ENCODE data around the gene ALPK3.

DNA sequence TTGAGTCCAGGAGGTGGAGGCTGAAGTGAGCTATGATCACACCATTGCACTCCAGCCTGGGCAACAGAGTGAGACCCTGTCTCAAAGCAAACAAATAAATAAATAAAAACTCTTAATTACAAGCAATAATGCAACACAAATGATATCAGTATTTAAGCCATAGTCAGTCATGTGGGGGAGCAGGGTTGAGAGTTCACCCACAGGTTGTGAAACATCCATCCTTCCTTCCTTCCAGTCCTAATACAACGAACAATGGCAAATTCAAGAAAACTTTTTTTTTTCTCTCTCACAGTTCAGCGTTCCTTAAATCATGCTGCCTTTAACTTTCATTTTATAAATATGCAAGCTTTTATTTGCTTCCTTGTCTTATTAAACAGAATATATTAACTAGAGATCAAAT, 44.7 kb upstream of the ALPK3 start:
- TF ChIP-seq, protein P1, sequence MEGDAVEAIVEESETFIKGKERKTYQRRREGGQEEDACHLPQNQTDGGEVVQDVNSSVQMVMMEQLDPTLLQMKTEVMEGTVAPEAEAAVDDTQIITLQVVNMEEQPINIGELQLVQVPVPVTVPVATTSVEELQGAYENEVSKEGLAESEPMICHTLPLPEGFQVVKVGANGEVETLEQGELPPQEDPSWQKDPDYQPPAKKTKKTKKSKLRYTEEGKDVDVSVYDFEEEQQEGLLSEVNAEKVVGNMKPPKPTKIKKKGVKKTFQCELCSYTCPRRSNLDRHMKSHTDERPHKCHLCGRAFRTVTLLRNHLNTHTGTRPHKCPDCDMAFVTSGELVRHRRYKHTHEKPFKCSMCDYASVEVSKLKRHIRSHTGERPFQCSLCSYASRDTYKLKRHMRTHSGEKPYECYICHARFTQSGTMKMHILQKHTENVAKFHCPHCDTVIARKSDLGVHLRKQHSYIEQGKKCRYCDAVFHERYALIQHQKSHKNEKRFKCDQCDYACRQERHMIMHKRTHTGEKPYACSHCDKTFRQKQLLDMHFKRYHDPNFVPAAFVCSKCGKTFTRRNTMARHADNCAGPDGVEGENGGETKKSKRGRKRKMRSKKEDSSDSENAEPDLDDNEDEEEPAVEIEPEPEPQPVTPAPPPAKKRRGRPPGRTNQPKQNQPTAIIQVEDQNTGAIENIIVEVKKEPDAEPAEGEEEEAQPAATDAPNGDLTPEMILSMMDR (IDR thresholded peaks at IDR 0.05 in 2 of 3, conservative IDR thresholded peaks at IDR 0.05 in 1 of 3; ENCODE audit: control insufficient read depth in 2 of 3, extremely low read depth in 1 of 3, insufficient read depth in 1 of 3, low read depth in 3 of 3, low read length in 3 of 3) = no peak
- TF ChIP-seq TAF1 (IDR thresholded peaks at IDR 0.05; ENCODE audit: borderline replicate concordance, low read depth, low read length) (no peak), ZNF24 (IDR thresholded peaks at IDR 0.05) (no peak), NFYB (IDR thresholded peaks at IDR 0.05; ENCODE audit: insufficient read depth, low read depth, low read length) (no peak), RAD21 (IDR thresholded peaks at IDR 0.05; ENCODE audit: insufficient read depth, low read depth, low read length) (no peak), ATF7 (IDR thresholded peaks at IDR 0.05; ENCODE audit: low read depth) (no peak), SP1 (IDR thresholded peaks at IDR 0.05; ENCODE audit: low read depth, low read length) (no peak), BRCA1 (IDR thresholded peaks at IDR 0.05; ENCODE audit: low read depth, low read length) (no peak), HDAC2 (IDR thresholded peaks at IDR 0.05) (no peak), GABPA (IDR thresholded peaks at IDR 0.05; ENCODE audit: low read depth) (no peak)
- TF ChIP-seq, protein P2, sequence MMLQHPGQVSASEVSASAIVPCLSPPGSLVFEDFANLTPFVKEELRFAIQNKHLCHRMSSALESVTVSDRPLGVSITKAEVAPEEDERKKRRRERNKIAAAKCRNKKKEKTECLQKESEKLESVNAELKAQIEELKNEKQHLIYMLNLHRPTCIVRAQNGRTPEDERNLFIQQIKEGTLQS (IDR thresholded peaks at IDR 0.05; ENCODE audit: borderline replicate concordance, extremely low read depth, low read depth, low read length) = no peak

All from GM12878 (cell line).